ENCODE data around the gene ELMO1. TPM values are rescaled to one million over a fixed set of nuclear protein-coding genes. Genes with fewer than 3 reads are reported as not detected.

Gene ELMO1
- total RNA-seq, 1 experiment from 2014 or later: not detected

DNA sequence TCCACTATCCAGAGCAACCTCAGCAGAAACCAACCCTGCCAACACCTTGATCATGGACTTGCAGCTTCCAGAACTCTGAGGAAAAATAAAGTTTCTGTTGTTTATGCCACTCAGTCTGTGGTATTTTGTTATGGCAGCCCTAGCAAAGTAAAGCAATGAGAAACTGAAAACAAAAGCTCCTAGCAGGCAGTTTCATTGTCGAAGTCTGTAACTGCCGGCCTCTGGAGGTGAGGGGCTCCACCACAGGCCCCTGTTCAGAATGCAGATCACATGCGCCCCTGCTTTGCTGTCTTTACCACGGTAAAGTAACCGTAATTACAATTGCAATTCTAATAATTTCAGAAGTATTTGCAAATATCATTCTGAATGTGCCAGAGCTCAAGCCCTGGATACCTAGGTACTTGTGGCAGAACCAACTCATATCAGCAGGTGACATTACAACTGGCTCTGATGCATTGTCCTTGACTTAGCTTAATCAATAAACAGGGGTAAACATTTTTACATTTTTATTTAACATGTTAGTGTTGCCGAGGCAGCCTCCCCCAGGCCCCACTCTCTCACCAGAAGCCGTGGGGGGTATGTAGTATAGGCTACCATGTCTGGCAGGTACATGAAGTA lies 193.2 kb downstream of the ELMO1 start:
- POLR2A ChIA-PET (ENCODE audit: unreplicated experiment): no interaction called here
- BruUV-seq (replicated peaks): no TSS peak

DNA sequence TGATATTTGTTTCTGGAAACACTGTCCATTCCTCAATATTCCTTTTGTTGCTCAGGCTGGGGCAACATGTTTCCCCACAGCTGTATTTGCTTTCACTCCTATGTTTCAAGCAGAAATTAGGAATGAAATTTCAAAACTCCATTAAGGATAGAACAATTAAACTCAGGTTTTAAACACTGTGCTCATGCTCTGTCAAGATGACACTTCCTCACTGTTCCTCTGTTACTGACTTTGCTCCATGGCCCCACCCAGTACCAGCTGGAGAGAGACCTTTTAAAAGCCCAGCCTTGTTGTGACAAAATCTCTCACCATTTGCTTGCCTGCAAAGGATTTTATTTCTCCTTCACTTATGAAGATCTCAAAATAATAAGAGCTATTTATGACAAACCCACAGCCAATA lies 197.4 kb downstream of the ELMO1 start:
- ChIA-PET POLR2A (ENCODE audit: unreplicated experiment) (no interaction called here), CTCF (no interaction called here)
- H3K9me2 ChIP-seq (replicated peaks; ENCODE audit: low read length): no peaks in the 10 kb centered on the region
- H3K9ac ChIP-seq (ENCODE audit: low read length): no peak overlapping the region
- BruUV-seq (replicated peaks): no TSS peak
- H2AFZ ChIP-seq (ENCODE audit: low read length): no peak overlapping the region
- no peak for TF ChIP-seq CTCF (conservative IDR thresholded peaks at IDR 0.05; ENCODE audit: low read depth, low read length)
- no peak for TF ChIP-seq EZH2phosphoT487 (IDR thresholded peaks at IDR 0.05; ENCODE audit: borderline replicate concordance, low read length)
- no peak for TF ChIP-seq EZH2 (IDR thresholded peaks at IDR 0.05; ENCODE audit: low read length, unreplicated experiment)
- H3K36me3 ChIP-seq (ENCODE audit: low read depth, low read length): no peaks in the 10 kb centered on the region
- no peaks in the 10 kb centered on the region for H3K27me3 ChIP-seq (ENCODE audit: low read length)
- H3K4me2 ChIP-seq (ENCODE audit: low read length): no peak overlapping the region
- no peaks in the 10 kb centered on the region for H3K79me2 ChIP-seq (ENCODE audit: low read length)
- ATAC-seq (no peak), DNase-seq (no peak)
- no peak overlapping the region for H3K4me3 ChIP-seq (ENCODE audit: low read length)
- no peaks in the 10 kb centered on the region for H3K9me3 ChIP-seq (ENCODE audit: low read length)
- H3K27ac ChIP-seq (ENCODE audit: low read length): no peak overlapping the region
- no peaks in the 10 kb centered on the region for H3K4me1 ChIP-seq (ENCODE audit: insufficient read depth, low read length)
- H3F3A ChIP-seq (ENCODE audit: low read length, unreplicated experiment): no peaks in the 10 kb centered on the region
- intact Hi-C loops (cut with micrococcal nuclease): no loop called here
- H4K20me1 ChIP-seq (ENCODE audit: low read length): no peaks in the 10 kb centered on the region

More for the DNA sequence above, 193.2 kb downstream of the ELMO1 start:
- Histone ChIP-seq H3K4me2 (ENCODE audit: low read length) (no peak overlapping the region), H3K79me2 (ENCODE audit: low read length) (no peaks in the 10 kb centered on the region), H3K27ac (ENCODE audit: low read length) (no peak overlapping the region), H3K9ac (ENCODE audit: low read length) (no peak overlapping the region), H4K20me1 (ENCODE audit: low read length) (no peaks in the 10 kb centered on the region), H3K27me3 (ENCODE audit: low read length) (no peaks in the 10 kb centered on the region), H3K9me3 (ENCODE audit: low read length) (no peaks in the 10 kb centered on the region), H3K4me1 (ENCODE audit: insufficient read depth, low read length) (no peaks in the 10 kb centered on the region), H3K36me3 (ENCODE audit: low read depth, low read length) (no peaks in the 10 kb centered on the region), H3F3A (ENCODE audit: low read length, unreplicated experiment) (no peaks in the 10 kb centered on the region), H3K4me3 (ENCODE audit: low read length) (no peak overlapping the region), H3K9me2 (replicated peaks; ENCODE audit: low read length) (no peaks in the 10 kb centered on the region), H2AFZ (ENCODE audit: low read length) (no peak overlapping the region)
- ATAC-seq (no peak), DNase-seq (no peak)
- intact Hi-C loops (cut with micrococcal nuclease): no loop called here
- CTCF ChIA-PET: no interaction called here
- TF ChIP-seq EZH2phosphoT487 (IDR thresholded peaks at IDR 0.05; ENCODE audit: borderline replicate concordance, low read length) (no peak), CTCF (conservative IDR thresholded peaks at IDR 0.05; ENCODE audit: low read depth, low read length) (no peak), EZH2 (IDR thresholded peaks at IDR 0.05; ENCODE audit: low read length, unreplicated experiment) (no peak)

DNA sequence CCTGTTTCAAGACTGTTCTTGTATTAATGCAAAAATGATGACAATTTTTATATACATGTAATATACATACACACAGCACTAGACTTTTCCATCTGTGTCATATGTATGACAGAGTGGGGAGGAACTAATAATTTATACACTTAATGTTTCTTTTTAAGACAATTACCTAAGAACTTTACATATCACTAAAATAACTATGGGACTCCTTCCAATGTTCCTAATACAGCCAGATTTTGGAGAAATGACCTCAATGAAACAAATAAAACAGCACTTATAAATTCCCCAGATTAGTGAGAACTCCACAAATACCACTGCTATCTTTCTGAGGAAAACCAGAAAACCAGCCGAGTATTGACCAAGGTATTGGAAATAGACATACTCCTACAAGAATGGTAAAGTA lies 199.4 kb downstream of the ELMO1 start:
- Histone ChIP-seq H3K79me2 (ENCODE audit: low read length) (no peaks in the 10 kb centered on the region), H3K9ac (ENCODE audit: low read length) (no peak overlapping the region), H3K27me3 (ENCODE audit: low read length) (no peaks in the 10 kb centered on the region), H3K36me3 (ENCODE audit: low read depth, low read length) (no peaks in the 10 kb centered on the region), H3K4me1 (ENCODE audit: insufficient read depth, low read length) (no peaks in the 10 kb centered on the region), H3K9me2 (replicated peaks; ENCODE audit: low read length) (no peaks in the 10 kb centered on the region), H2AFZ (ENCODE audit: low read length) (no peak overlapping the region), H3F3A (ENCODE audit: low read length, unreplicated experiment) (no peaks in the 10 kb centered on the region), H3K4me2 (ENCODE audit: low read length) (no peak overlapping the region), H3K9me3 (ENCODE audit: low read length) (no peaks in the 10 kb centered on the region), H4K20me1 (ENCODE audit: low read length) (no peaks in the 10 kb centered on the region), H3K27ac (ENCODE audit: low read length) (no peak overlapping the region), H3K4me3 (ENCODE audit: low read length) (no peak overlapping the region)
- CTCF ChIA-PET: no interaction called here
- TF ChIP-seq CTCF (conservative IDR thresholded peaks at IDR 0.05; ENCODE audit: low read depth, low read length) (no peak), EZH2phosphoT487 (IDR thresholded peaks at IDR 0.05; ENCODE audit: borderline replicate concordance, low read length) (no peak), EZH2 (IDR thresholded peaks at IDR 0.05; ENCODE audit: low read length, unreplicated experiment) (no peak)
- intact Hi-C loops (cut with micrococcal nuclease): no loop called here
- ATAC-seq (no peak), DNase-seq (no peak)
- POLR2A ChIA-PET (ENCODE audit: unreplicated experiment): no interaction called here
- BruUV-seq (replicated peaks): no TSS peak
